Nephron (organoid): ENCODE results near the gene CENPT.

Experiments used
- H3K27ac Mint-ChIP-seq, 3 experiments: 2 replicates each; pipeline ENCODE4 v1.8.0; 2020; ENCODE audit warnings: mixed read lengths in 3 of 3, mild to moderate bottlenecking in 2 of 3, moderate library complexity in 1 of 3
- H3K27me3 Mint-ChIP-seq: 2 replicates; pipeline ENCODE4 v1.8.0; 2021; ENCODE audit warnings: low read depth, mild to moderate bottlenecking, moderate library complexity, mixed read lengths
- H3K36me3 Mint-ChIP-seq: 2 replicates; pipeline ENCODE4 v1.8.0; 2020; ENCODE audit warnings: low read depth, mixed read lengths
- H3K4me1 Mint-ChIP-seq: 2 replicates; pipeline ENCODE4 v1.8.0; 2020; ENCODE audit warnings: mixed read lengths
- H3K4me3 Mint-ChIP-seq, 3 experiments: 2 replicates each; pipeline ENCODE4 v1.8.0; 2020; ENCODE audit warnings: mild to moderate bottlenecking in 3 of 3, mixed read lengths in 3 of 3, moderate library complexity in 2 of 3
- H3K9me3 Mint-ChIP-seq: 2 replicates; pipeline ENCODE4 v1.8.0; 2020; ENCODE audit warnings: mixed read lengths
- TF ChIP-seq, protein P1 (sequence below), 3 experiments: fragments of 200-600 bp; sonication (generic); IDR thresholded peaks; one replicate each; pipeline ENCODE4 v1.5.0; 2021; ENCODE audit warnings: antibody characterized with exemption in 3 of 3; ENCODE audit not compliant: unreplicated experiment in 3 of 3

The CENPT gene

DNA sequence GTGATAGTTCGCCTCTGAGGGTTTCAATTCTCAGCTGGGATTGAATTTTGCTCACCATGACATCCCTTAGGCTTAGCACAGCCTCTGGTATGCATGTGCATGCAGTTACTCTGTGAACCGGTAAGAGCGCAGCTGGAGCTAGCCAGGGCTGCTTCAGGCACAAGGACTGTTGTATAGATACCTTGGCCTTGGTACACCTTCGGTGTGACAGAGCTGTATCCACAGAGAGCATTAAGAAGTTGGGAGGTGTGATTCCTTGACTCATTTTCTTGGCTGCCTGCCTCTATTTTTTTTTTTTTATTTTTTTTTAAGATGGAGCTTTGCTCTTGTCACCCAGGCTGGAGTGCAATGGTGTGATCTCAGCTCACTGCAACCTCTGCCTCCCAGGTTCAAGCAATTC lies 3.0 kb downstream of the CENPT start:
- TF ChIP-seq, protein P1, sequence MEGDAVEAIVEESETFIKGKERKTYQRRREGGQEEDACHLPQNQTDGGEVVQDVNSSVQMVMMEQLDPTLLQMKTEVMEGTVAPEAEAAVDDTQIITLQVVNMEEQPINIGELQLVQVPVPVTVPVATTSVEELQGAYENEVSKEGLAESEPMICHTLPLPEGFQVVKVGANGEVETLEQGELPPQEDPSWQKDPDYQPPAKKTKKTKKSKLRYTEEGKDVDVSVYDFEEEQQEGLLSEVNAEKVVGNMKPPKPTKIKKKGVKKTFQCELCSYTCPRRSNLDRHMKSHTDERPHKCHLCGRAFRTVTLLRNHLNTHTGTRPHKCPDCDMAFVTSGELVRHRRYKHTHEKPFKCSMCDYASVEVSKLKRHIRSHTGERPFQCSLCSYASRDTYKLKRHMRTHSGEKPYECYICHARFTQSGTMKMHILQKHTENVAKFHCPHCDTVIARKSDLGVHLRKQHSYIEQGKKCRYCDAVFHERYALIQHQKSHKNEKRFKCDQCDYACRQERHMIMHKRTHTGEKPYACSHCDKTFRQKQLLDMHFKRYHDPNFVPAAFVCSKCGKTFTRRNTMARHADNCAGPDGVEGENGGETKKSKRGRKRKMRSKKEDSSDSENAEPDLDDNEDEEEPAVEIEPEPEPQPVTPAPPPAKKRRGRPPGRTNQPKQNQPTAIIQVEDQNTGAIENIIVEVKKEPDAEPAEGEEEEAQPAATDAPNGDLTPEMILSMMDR (IDR thresholded peaks at IDR 0.05; ENCODE audit: unreplicated experiment in 3 of 3): peak in 1 of 3 experiments; percentile 9
- Mint-ChIP-seq H3K4me1 (peaks cover 51% of the 10 kb centered on the region), H3K9me3 (no peaks in the 10 kb centered on the region), H3K36me3 (peaks cover 4% of the 10 kb centered on the region), H3K27ac (peak overlapping the region; percentile 90 to 96 (median 96)), H3K27me3 (peaks cover 4% of the 10 kb centered on the region), H3K4me3 (peak overlapping the region; percentile 95 to 97 (median 96))

DNA sequence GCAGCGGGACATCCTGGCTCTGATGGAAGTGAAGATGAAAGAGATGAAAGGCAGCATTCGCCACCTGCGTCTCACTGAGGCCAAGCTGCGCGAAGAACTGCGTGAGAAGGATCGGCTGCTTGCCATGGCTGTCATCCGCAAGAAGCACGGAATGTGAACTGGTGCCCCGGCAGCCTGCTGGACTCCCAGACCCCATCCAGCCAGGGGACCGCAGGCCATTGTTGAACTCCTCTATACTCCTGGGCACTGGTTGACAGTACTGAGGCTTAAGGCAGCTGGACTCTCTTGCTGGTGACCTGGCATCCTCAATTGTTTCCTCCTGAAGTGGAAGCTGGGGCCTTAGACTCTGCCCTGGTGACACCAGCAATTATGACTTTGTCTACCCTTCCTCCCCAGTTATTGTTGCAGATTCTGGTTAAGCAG lies 4.1 kb downstream of the CENPT start:
- peak overlapping the region; percentile 96 to 99 (median 97) for H3K27ac Mint-ChIP-seq
- H3K27me3 Mint-ChIP-seq: peaks cover 4% of the 10 kb centered on the region
- H3K9me3 Mint-ChIP-seq: no peaks in the 10 kb centered on the region
- peak overlapping the region; percentile 95 to 97 (median 96) for H3K4me3 Mint-ChIP-seq
- peaks cover 48% of the 10 kb centered on the region for H3K4me1 Mint-ChIP-seq
- H3K36me3 Mint-ChIP-seq: no peaks in the 10 kb centered on the region
- TF ChIP-seq, protein P1 (IDR thresholded peaks at IDR 0.05; ENCODE audit: unreplicated experiment in 3 of 3): no peak

DNA sequence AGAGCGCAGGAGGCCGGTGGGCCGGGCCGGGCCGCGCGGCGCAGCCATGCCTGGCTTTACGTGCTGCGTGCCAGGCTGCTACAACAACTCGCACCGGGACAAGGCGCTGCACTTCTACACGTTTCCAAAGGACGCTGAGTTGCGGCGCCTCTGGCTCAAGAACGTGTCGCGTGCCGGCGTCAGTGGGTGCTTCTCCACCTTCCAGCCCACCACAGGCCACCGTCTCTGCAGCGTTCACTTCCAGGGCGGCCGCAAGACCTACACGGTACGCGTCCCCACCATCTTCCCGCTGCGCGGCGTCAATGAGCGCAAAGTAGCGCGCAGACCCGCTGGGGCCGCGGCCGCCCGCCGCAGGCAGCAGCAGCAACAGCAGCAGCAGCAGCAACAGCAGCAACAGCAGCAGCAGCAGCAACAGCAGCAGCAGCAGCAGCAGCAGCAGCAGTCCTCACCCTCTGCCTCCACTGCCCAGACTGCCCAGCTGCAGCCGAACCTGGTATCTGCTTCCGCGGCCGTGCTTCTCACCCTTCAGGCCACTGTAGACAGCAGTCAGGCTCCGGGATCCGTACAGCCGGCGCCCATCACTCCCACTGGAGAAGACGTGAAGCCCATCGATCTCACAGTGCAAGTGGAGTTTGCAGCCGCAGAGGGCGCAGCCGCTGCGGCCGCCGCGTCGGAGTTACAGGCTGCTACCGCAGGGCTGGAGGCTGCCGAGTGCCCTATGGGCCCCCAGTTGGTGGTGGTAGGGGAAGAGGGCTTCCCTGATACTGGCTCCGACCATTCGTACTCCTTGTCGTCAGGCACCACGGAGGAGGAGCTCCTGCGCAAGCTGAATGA lies 4.8 kb downstream of the CENPT start:
- no peaks in the 10 kb centered on the region for H3K9me3 Mint-ChIP-seq
- TF ChIP-seq, protein P1 (IDR thresholded peaks at IDR 0.05; ENCODE audit: unreplicated experiment in 3 of 3): peak in 1 of 3 experiments; percentile 28
- peaks cover 4% of the 10 kb centered on the region for H3K27me3 Mint-ChIP-seq
- H3K4me1 Mint-ChIP-seq: peaks cover 43% of the 10 kb centered on the region
- H3K36me3 Mint-ChIP-seq: no peaks in the 10 kb centered on the region
- peak overlapping the region; percentile 96 to 99 (median 97) for H3K27ac Mint-ChIP-seq
- H3K4me3 Mint-ChIP-seq: peak overlapping the region; percentile 95 to 97 (median 96)

DNA sequence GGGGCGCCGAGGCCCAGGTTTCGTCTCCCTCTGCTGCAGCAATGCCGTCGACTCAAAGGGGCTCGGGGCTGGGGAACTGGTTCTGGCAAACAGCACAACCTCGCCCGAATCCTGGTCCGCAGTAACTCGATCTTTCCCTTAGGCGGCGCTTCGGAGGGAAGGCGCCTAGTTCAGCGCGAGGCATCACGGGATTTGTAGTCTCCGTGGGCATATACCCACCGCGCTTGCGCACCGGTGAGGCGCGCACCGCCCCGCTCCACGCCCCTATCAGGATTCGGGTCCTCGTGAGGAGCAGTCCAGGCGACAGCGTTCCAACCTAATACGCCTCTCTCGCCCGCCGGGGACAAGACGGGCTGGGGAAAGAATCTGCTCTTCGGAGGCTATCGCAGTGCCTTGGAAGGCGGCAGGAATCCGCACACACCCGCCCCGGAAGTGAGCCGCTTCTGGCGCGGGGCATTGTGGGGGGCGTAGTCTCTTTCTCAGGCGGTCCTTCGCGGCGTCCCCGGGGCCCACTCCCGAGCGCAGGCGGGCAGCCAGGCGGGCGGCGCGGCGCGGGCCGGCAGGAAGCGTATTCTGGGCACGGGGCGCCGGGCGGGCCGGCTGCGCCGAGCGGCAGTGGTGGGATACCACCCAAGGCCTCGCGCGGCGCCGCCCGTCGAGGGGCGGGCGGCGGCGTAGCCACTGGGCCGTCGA lies 5.5 kb downstream of the CENPT start, which contains the start of gene THAP11:
TSS of gene THAP11 (plus strand) at position 505 of the 693 bp plus-strand sequence. CDS start 235 bp downstream, outside the sequence.
- H3K4me1 Mint-ChIP-seq: peaks cover 40% of the 10 kb centered on the region
- H3K27me3 Mint-ChIP-seq: peaks cover 4% of the 10 kb centered on the region
- H3K4me3 Mint-ChIP-seq: peak within 1 kb of the TSS; percentile 95 to 97 (median 96)
- H3K36me3 Mint-ChIP-seq: no peaks in the 10 kb centered on the region
- TF ChIP-seq, protein P1 (IDR thresholded peaks at IDR 0.05; ENCODE audit: unreplicated experiment in 3 of 3): peak; percentile 86 to 90 (median 88)
- no peaks in the 10 kb centered on the region for H3K9me3 Mint-ChIP-seq
- peak within 1 kb of the TSS; percentile 99 to 100 (median 100) for H3K27ac Mint-ChIP-seq

DNA sequence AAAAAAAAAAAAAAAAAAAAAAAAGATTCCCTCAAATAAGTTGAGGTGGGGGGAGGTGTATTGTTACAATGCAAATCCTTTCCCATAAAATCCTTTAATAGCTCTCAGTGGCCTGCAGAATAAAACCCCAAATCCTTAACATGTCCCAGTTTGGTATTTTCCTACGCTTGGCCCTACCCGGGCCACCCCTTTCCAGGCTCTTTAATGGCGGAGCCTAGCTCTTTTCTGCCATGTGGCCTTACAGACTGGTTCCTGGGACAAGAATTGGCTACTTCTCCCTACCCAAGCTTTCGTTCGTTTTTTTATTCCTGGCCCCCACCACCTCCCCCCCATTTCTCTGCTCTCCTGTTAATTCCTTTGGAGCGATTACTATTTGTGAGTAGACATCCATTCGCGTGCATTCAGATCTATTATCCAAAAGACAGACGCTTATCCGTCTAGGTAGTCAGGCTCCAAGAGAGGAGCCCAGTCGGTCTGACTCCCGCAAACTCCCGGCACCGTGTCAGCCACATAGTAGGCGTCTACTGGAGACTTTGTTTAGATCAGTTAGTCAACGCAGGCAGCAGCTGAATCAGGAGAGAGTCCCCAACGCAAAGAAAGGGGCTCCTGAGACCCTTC lies 6.2 kb downstream of the CENPT start:
- TF ChIP-seq, protein P1 (IDR thresholded peaks at IDR 0.05; ENCODE audit: unreplicated experiment in 3 of 3): no peak
- no peaks in the 10 kb centered on the region for H3K9me3 Mint-ChIP-seq
- H3K4me1 Mint-ChIP-seq: peaks cover 39% of the 10 kb centered on the region
- H3K27me3 Mint-ChIP-seq: peaks cover 4% of the 10 kb centered on the region
- H3K27ac Mint-ChIP-seq: peak overlapping the region; percentile 99 to 100 (median 100)
- H3K4me3 Mint-ChIP-seq: peak overlapping the region; percentile 95 to 96 (median 95)
- H3K36me3 Mint-ChIP-seq: no peaks in the 10 kb centered on the region
